Heart left ventricle (tissue), 13 donors: ENCODE data around the gene CUBN.

Source experiments
- CTCF ChIP-seq, 12 donors: fragments of 200-600 bp; sonication (generic) in 4 of 12; IDR thresholded peaks; one replicate each; pipeline versions ENCODE4 v1.5.0 to v1.8.0; 2018 to 2022; ENCODE audit warnings: antibody characterized with exemption in 12 of 12, mild to moderate bottlenecking in 5 of 12
- POLR2A ChIP-seq, 2 donors: fragments of 450-650 bp; IDR thresholded peaks; one replicate each; pipeline ENCODE4 v1.6.1; 2017; ENCODE audit warnings: antibody characterized with exemption in 2 of 2, mild to moderate bottlenecking in 2 of 2, moderate library complexity in 2 of 2
- donor health status: ischemic (EF 13 %, LVEDD 7.1; RV severe dilation, severe dysfunction).
- donor health status: DM: no; HTN: yes; CAD: no.
- donor health status: DM: no; HTN: no; CAD: no.
- donor health status: ischemic (EF 25% LVEDD 6.9; RV normal size, moderate dysfunction).
- donor health status: ischemic (EF 25% LVEDD 5.7; RV mildly dilated, moderate dysfunction).
- donor health status: ischemic (EF 35%, LVEDD 5.7; RV mildly dilated, moderate dysfunction).
- donor health status: nonischemic (EF 11% LVEDD 7.7; RV severe dilation, severe dysfunction).
- donor health status: DM: yes; HTN: yes; CAD: no.
- donor health status: PGD.
- donor health status: ischemic (EF 29% LVEDD 5.4; RV normal size, mild dysfunction).
- donor health status: nonischemic (EF 23%, LVEDD 6.1; RV moderate dilation, normal function).

GRCh38 chr10:16828114-16828568 lies 301.5 kb downstream of the CUBN start:
- TF ChIP-seq CTCF (IDR thresholded peaks at IDR 0.05) (peak; percentile 51 to 74 (median 64)), POLR2A (IDR thresholded peaks at IDR 0.05) (no peak)
